Subcutaneous adipose tissue (tissue), 4 donors: ENCODE results near the gene ERBB4. TPM values are rescaled to one million over a fixed set of nuclear protein-coding genes. Genes with fewer than 3 reads are reported as not detected.

Experiments
- CTCF ChIP-seq: fragments of 450-650 bp; IDR thresholded peaks from one replicate; pipeline ENCODE4 v1.5.1; 2016; ENCODE audit warnings: low read depth, mild to moderate bottlenecking, control low read depth, antibody characterized with exemption, moderate library complexity
- total RNA-seq, 4 donors: library from RNA; depleted of rRNA; stranded (reverse); fragments of >200 nt; gene quantifications; one replicate each; pipeline ENCODE4 v1.1.0, GENCODE V29; 2016

ERBB4 gene
- total RNA-seq, 4 donors from 2014 or later: 0.17 to 1.5 (median 0.71) TPM

GRCh38 chr2:211748339-211748738 is 790.3 kb downstream of the ERBB4 start:
- TF ChIP-seq CTCF: no peak

- no peak for TF ChIP-seq CTCF
Measured at GRCh38 chr2:211745295-211746097, 793.1 kb downstream of the ERBB4 start.

- no peak for TF ChIP-seq CTCF
Measured at GRCh38 chr2:211744379-211744778, 794.2 kb downstream of the ERBB4 start.

- TF ChIP-seq CTCF: no peak
Measured at GRCh38 chr2:211741966-211742365, 796.6 kb downstream of the ERBB4 start.

GRCh38 chr2:211737282-211737681 is 801.3 kb downstream of the ERBB4 start:
- no peak for TF ChIP-seq CTCF

GRCh38 chr2:211730215-211730614 is 808.4 kb downstream of the ERBB4 start:
- no peak for TF ChIP-seq CTCF

GRCh38 chr2:211729433-211729832 is 809.2 kb downstream of the ERBB4 start:
- TF ChIP-seq CTCF: no peak
